M059J (cell line): ENCODE results near the gene DIRAS2. TPM values are rescaled to one million over a fixed set of nuclear protein-coding genes. Genes with fewer than 3 reads are reported as not detected.

Experiments
- DNase-seq: peaks from one replicate; pipeline ENCODE4 v3.0.0-alpha.2; 2012; ENCODE audit warnings: low read depth
- total RNA-seq: library from RNA; depleted of rRNA; stranded (reverse); fragments of >200 nt; shearing (Covaris generic); gene quantifications from 2 replicates; pipeline ENCODE4 v1.2.3, GENCODE V29; 2014; rRNA removed

The DIRAS2 gene
- total RNA-seq, 1 experiment from 2014 or later, result not detected

DNA sequence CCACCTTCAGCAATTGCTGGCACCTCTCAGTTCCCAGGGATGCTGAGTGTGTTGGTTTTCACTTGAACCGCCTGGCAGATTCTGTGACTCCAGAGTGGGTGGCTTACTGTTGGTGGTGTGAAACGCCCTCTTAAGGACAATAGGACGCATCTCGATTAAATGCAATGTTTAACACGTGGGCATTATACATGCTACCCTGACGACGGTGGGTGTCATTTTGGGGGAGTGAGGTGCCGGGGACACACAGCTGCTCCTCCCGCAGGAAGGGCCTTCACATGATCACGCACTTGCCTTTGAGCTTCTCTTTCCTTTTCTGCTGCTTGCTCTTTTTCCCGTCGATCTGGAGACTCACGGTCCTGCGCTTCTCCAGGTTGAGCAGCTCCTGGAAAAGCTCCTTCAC is 29.7 kb downstream of the DIRAS2 start:
- DNase-seq, result no peak

DNA sequence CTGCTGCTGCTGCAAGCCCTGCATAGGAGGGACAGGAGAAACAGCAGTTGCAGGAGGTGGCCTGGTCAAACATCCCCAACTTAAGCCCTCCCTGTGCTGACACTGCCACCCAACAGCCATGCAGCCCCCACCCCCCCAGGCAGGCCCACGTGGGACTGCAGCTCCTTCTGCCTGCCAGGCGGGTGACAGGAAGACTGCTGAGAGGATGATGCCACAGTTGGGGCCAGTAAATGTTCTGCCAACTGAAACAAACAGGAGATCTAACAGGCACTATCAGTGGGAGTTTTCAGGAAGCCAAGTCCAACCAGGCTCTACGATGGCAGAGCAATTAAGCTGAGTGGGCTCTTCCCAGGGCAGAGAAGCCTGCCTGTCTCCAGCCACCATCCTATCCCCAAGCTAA is 31.1 kb downstream of the DIRAS2 start:
- DNase-seq, result no peak

DNA sequence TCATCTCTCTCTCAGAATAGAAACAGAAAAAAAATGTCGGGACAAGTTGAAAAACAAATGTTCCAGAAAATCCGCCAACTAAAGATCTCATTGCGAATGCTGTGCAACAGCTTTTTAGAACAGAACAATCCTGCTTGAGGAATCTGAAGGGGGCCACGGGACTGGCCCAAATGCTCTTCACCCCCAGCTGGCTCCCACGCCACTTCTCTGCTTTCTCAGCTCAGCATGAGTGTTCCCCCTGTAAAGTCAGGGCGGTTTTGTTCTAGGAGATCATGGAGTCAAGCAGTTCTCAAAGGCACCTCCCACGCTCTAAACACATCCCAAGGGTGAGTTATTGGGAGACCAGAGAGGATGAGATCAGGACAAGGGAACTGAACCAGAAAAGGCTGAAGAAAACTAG is 31.5 kb downstream of the DIRAS2 start:
- no peak for DNase-seq

GRCh38 chr9:90607701-90608516 is 34.7 kb downstream of the DIRAS2 start:
- no peak for DNase-seq

DNA sequence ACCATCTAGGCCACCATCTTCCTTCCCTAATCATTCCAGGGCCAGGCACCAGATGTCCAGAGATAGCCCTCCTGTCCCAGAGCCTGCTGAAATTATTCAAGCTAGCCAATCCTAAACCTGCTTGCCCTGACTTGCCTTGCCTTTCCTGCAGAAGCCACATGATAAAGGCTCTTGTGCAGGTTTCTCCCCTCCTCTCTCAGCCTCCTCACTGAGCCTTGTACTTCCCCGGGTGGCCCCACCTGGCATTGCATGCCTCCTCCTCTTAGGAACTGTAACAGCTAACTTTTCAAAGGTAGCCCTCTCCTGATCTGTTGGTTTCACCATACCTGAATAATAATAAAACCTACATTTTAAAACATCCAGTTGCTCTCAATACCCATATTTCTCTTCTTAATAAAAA is 42.6 kb downstream of the DIRAS2 start:
- no peak for DNase-seq

GRCh38 chr9:90598191-90598590 is 44.4 kb downstream of the DIRAS2 start:
- DNase-seq, result no peak

GRCh38 chr9:90593646-90594045 is 49.0 kb downstream of the DIRAS2 start:
- no peak for DNase-seq

DNA sequence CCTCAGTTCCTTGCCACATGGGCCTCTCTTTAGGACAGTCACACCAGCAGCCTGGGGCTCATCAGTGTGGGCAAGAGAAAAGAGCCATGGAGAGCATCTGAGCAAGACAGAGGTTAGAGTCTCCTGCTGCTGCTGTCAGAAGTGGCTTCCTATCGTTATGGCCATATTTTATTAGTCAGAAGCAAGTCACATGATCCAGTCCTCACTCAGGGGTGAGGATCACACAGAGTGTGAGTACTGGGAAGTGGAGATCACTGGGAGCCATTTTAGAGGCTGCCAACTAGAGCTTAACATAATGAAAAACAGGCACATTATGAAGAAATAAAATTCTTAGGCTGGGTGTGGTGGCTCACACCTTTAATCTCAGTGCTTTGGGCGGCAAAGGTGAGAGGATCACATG is 62.0 kb downstream of the DIRAS2 start:
- DNase-seq, result no peak

DNA sequence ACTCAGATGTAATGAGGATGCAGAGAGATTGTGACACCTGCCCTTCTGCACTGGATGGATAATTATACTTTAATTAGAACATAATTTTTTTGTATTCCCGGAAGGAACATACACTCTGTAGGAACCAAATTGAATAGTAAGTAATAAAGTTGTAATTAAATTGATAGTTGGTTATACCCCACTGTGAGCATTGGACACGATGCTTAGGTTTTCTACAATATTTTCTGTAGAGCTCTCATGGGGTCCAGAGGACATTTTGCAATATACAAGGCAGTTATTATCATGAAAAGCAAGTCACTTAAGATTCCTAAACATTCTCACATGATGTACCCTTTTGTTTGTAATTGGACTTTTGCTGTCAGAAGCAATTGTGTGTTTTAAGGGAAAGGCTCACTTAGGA is 63.4 kb downstream of the DIRAS2 start:
- no peak for DNase-seq

GRCh38 chr9:90578126-90578815 is 64.4 kb downstream of the DIRAS2 start:
- no peak for DNase-seq

DNA sequence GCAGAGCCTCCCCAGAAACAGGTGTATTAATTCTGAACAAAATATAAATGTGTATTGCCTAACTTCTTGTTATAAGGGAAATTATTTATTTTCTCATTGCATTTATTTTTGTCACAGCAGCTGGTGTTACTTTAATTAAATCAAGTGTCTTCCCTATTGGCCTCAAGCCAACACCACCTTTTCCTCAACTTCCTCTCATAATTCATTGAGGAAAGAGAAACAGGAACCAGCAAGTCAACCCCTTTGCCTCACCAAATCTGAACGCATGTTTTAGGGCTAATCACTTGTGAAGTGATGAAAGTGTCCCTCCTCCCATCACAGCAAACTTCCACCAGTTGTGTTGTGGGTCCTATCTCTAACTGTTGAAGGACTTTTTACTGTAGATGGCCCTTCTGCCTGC is 73.1 kb downstream of the DIRAS2 start:
- DNase-seq, result no peak

GRCh38 chr9:90568667-90569066 is 74.0 kb downstream of the DIRAS2 start:
- no peak for DNase-seq

DNA sequence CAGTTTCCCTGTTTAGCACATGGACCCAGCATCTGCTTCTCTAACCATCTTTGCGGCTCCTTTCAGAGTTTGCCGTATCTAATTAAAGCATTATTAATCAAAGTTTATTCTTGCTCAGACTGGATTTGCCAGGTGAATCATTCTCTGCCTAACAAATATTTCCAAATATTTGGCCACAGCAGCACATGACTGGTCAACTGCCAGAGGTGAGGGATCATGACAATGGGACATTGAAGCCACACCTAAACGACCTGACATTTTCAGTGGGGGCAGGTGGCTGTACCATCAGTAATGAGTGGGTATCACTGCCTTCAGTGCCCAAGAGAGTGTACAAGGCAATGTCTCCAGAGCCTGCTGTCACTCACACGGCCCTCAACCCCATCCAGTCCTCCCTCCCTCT is 80.4 kb downstream of the DIRAS2 start:
- no peak for DNase-seq

Other genes starting within 250 kb of the DIRAS2 start
- not detected in 2 replicates for gene SYK, start 159.0 kb upstream of the DIRAS2 start, total RNA-seq